H1 (cell line): ENCODE measurements around the gene PRKCI. TPM values are rescaled to one million over a fixed set of nuclear protein-coding genes. Genes with fewer than 3 reads are reported as not detected.

Source experiments
- CTCF ChIA-PET: fragments of 300-600 bp; sonication (Branson Sonifier 250); formaldehyde crosslinking; loops from one replicate; lab custom pipeline; 2021; ENCODE audit not compliant: partially characterized antibody; lab: Charles Lee
- POLR2A ChIA-PET: fragments of 300-600 bp; sonication (Branson Sonifier 250); formaldehyde crosslinking; loops from one replicate; lab custom pipeline; 2021; ENCODE audit warnings: inconsistent platforms; ENCODE audit not compliant: partially characterized antibody; lab: Charles Lee
- DNase-seq, 2 experiments: peaks; one replicate each; pipeline versions ENCODE4 v3.0.0 to v3.0.0-alpha.2; 2010 to 2022; ENCODE audit warnings: low spot score in 2 of 2, low read depth in 1 of 2, mixed read lengths in 1 of 2
- FAIRE-seq: peaks from 2 replicates; lab custom pipeline; 2011; peaks lifted over from hg19 to GRCh38; lab: Jason Lieb, UNC
- H2AFZ ChIP-seq: 2 replicates; pipeline ENCODE4 v1.8.1; 2012; ENCODE audit warnings: low read length, inconsistent platforms
- H2AK5ac ChIP-seq: 2 replicates; pipeline ENCODE4 v1.6.1; 2013; ENCODE audit warnings: low read depth, low read length
- H2BK120ac ChIP-seq: replicated peaks from 2 replicates; pipeline ENCODE3; 2013; ENCODE audit warnings: low read depth, low read length, inconsistent platforms
- H2BK12ac ChIP-seq: 2 replicates; pipeline ENCODE4 v1.6.1; 2013; ENCODE audit warnings: low read depth, low read length
- H2BK15ac ChIP-seq: 2 replicates; pipeline ENCODE4 v1.6.1; 2013; ENCODE audit warnings: low read length
- H2BK20ac ChIP-seq: 2 replicates; pipeline ENCODE4 v1.6.1; 2013; ENCODE audit warnings: low read length
- H2BK5ac ChIP-seq: 2 replicates; pipeline ENCODE4 v1.6.1; 2013; ENCODE audit warnings: low read depth, low read length
- H3K14ac ChIP-seq: 2 replicates; pipeline ENCODE4 v1.6.1; 2013; ENCODE audit warnings: inconsistent platforms; ENCODE audit not compliant: insufficient read length
- H3K18ac ChIP-seq: 2 replicates; pipeline ENCODE4 v1.6.1; 2013; ENCODE audit warnings: low read length; ENCODE audit errors: extremely low read depth
- H3K23ac ChIP-seq: 2 replicates; pipeline ENCODE4 v1.6.1; 2013; ENCODE audit warnings: inconsistent platforms; ENCODE audit not compliant: insufficient read length
- H3K23me2 ChIP-seq: 2 replicates; pipeline ENCODE4 v1.6.1; 2013; ENCODE audit warnings: low read depth, low read length
- H3K27ac ChIP-seq: 2 replicates; pipeline ENCODE4 v1.6.1; 2011; ENCODE audit warnings: low read depth, low read length, inconsistent platforms
- H3K27me3 ChIP-seq, 4 experiments: replicated peaks in 1 of 4; 1 replicate in 1 of 4; 2 replicates in 3 of 4; pipeline versions ENCODE4 v1.6.1 to v1.8.1; 2011 to 2013; ENCODE audit warnings: low read length in 3 of 4, mild to moderate bottlenecking in 3 of 4, inconsistent platforms in 2 of 4, mixed read lengths in 2 of 4, moderate library complexity in 1 of 4; ENCODE audit not compliant: control insufficient read depth in 3 of 4, insufficient read depth in 3 of 4; ENCODE audit errors: extremely low read depth in 1 of 4
- H3K36me3 ChIP-seq, 4 experiments: 2 replicates each; pipeline versions ENCODE4 v1.6.1 to v1.8.1; 2011 to 2013; ENCODE audit warnings: mild to moderate bottlenecking in 4 of 4, low read length in 3 of 4, moderate library complexity in 2 of 4, control low read depth in 1 of 4, inconsistent platforms in 1 of 4; ENCODE audit not compliant: insufficient read depth in 4 of 4, control insufficient read depth in 2 of 4
- H3K4ac ChIP-seq: replicated peaks from 2 replicates; pipeline ENCODE3; 2013; ENCODE audit warnings: low read length, low read depth, mixed read lengths, inconsistent platforms; ENCODE audit not compliant: insufficient read length
- H3K4me1 ChIP-seq, 4 experiments: replicated peaks in 1 of 4; 1 replicate in 1 of 4; 2 replicates in 3 of 4; pipeline versions ENCODE4 v1.6.1 to v1.8.1; 2011 to 2013; ENCODE audit warnings: low read length in 3 of 4, inconsistent platforms in 2 of 4, mixed read lengths in 1 of 4; ENCODE audit not compliant: insufficient read depth in 4 of 4, control insufficient read depth in 3 of 4
- H3K4me2 ChIP-seq, 2 experiments: 2 replicates each; pipeline versions ENCODE4 v1.6.1 to v1.8.1; 2011 to 2013; ENCODE audit warnings: low read depth in 2 of 2, low read length in 2 of 2, control low read depth in 1 of 2, inconsistent platforms in 1 of 2, mild to moderate bottlenecking in 1 of 2; ENCODE audit not compliant: insufficient read depth in 1 of 2
- H3K4me3 ChIP-seq, 4 experiments: fragments of 200-600, 300-600 bp in 1 of 4; sonication (generic), shearing (Covaris generic), sonication (Bioruptor Twin) in 1 of 4; 2 replicates each; pipeline versions ENCODE4 v1.5.1 to v1.8.1; 2011 to 2016; ENCODE audit warnings: low read length in 4 of 4, low read depth in 3 of 4, control low read depth in 2 of 4, inconsistent platforms in 2 of 4, mild to moderate bottlenecking in 2 of 4, mixed read lengths in 1 of 4, moderate library complexity in 1 of 4; ENCODE audit not compliant: insufficient read depth in 2 of 4; ENCODE audit errors: extremely low read depth in 1 of 4
- H3K56ac ChIP-seq: replicated peaks from 2 replicates; pipeline ENCODE3; 2013; ENCODE audit warnings: low read depth, mild to moderate bottlenecking, mixed read lengths, low read length, inconsistent platforms; ENCODE audit not compliant: insufficient read length
- H3K79me1 ChIP-seq: 2 replicates; pipeline ENCODE4 v1.6.1; 2013; ENCODE audit warnings: low read depth, low read length, control low read depth
- H3K79me2 ChIP-seq, 2 experiments: 2 replicates each; pipeline versions ENCODE4 v1.6.1 to v1.8.1; 2012 to 2013; ENCODE audit warnings: low read length in 2 of 2, mild to moderate bottlenecking in 2 of 2, inconsistent platforms in 1 of 2; ENCODE audit not compliant: insufficient read depth in 2 of 2, control insufficient read depth in 1 of 2
- H3K9ac ChIP-seq, 4 experiments: replicated peaks in 1 of 4; 1 replicate in 1 of 4; 2 replicates in 3 of 4; pipeline versions ENCODE4 v1.6.1 to v1.8.1; 2011 to 2013; ENCODE audit warnings: low read depth in 3 of 4, low read length in 3 of 4, control low read depth in 2 of 4, mild to moderate bottlenecking in 2 of 4, moderate library complexity in 2 of 4, inconsistent platforms in 1 of 4; ENCODE audit errors: extremely low read depth in 1 of 4
- H3K9me3 ChIP-seq, 2 experiments: 2 replicates each; pipeline versions ENCODE4 v1.6.1 to v1.8.1; 2012 to 2013; ENCODE audit warnings: mild to moderate bottlenecking in 2 of 2, moderate library complexity in 2 of 2, control low read depth in 1 of 2, inconsistent platforms in 1 of 2, low read depth in 1 of 2, low read length in 1 of 2, mixed read lengths in 1 of 2; ENCODE audit not compliant: insufficient read depth in 2 of 2
- H4K20me1 ChIP-seq, 2 experiments: replicated peaks in 1 of 2; 2 replicates each; pipeline versions ENCODE3 to v1.8.1; 2011 to 2013; ENCODE audit warnings: inconsistent platforms in 2 of 2, low read length in 2 of 2, mild to moderate bottlenecking in 1 of 2; ENCODE audit not compliant: insufficient read depth in 2 of 2, control insufficient read depth in 1 of 2
- H4K5ac ChIP-seq: 2 replicates; pipeline ENCODE4 v1.6.1; 2013; ENCODE audit warnings: low read length, low read depth, mixed read lengths, inconsistent platforms; ENCODE audit not compliant: insufficient read length
- H4K8ac ChIP-seq: 2 replicates; pipeline ENCODE4 v1.8.0; 2013; ENCODE audit warnings: mild to moderate bottlenecking, moderate library complexity, low read length, inconsistent platforms; ENCODE audit not compliant: insufficient read depth; ENCODE audit errors: extremely low read depth
- H4K91ac ChIP-seq: replicated peaks from 2 replicates; pipeline ENCODE3; 2013; ENCODE audit warnings: low read length, mixed read lengths, inconsistent platforms; ENCODE audit not compliant: insufficient read length
- ATF2 ChIP-seq: IDR thresholded peaks from 2 replicates; pipeline ENCODE4 v1.6.1; 2012; ENCODE audit warnings: low read length, inconsistent platforms
- ATF3 ChIP-seq: IDR thresholded peaks from 2 replicates; pipeline ENCODE4 v1.6.1; 2011; ENCODE audit warnings: low read depth, mild to moderate bottlenecking, low read length; ENCODE audit not compliant: insufficient read depth
- JUN ChIP-seq: IDR thresholded peaks from 2 replicates; pipeline ENCODE4 v1.6.1; 2011; ENCODE audit warnings: low read depth, mild to moderate bottlenecking, improper control_type of control experiment, low read length
- MAFK ChIP-seq: IDR thresholded peaks from 2 replicates; pipeline ENCODE4 v1.6.1; 2012; ENCODE audit warnings: low read depth, mild to moderate bottlenecking, improper control_type of control experiment, low read length
- NANOG ChIP-seq: IDR thresholded peaks from 2 replicates; pipeline ENCODE4 v1.6.1; 2011; ENCODE audit warnings: low read length, low read depth, mild to moderate bottlenecking, inconsistent platforms; ENCODE audit not compliant: insufficient read depth, poor library complexity, severe bottlenecking
- NRF1 ChIP-seq: IDR thresholded peaks from 2 replicates; pipeline ENCODE4 v1.6.1; 2011; ENCODE audit warnings: mild to moderate bottlenecking, low read depth, low read length, improper control_type of control experiment
- POLR2AphosphoS5 ChIP-seq: IDR thresholded peaks from 2 replicates; pipeline ENCODE4 v1.6.1; 2011; ENCODE audit warnings: low read depth, low read length
- RFX5 ChIP-seq: IDR thresholded peaks from 2 replicates; pipeline ENCODE4 v1.6.1; 2011; ENCODE audit warnings: low read depth, low read length, improper control_type of control experiment, borderline replicate concordance
- SP2 ChIP-seq: IDR thresholded peaks from 2 replicates; pipeline ENCODE4 v1.6.1; 2012; ENCODE audit warnings: mild to moderate bottlenecking, low read length, inconsistent platforms
- TAF1 ChIP-seq: IDR thresholded peaks from 2 replicates; pipeline ENCODE4 v1.6.1; 2011; ENCODE audit warnings: mild to moderate bottlenecking, low read depth, low read length
- USF2 ChIP-seq: IDR thresholded peaks from 2 replicates; pipeline ENCODE4 v1.6.1; 2011; ENCODE audit warnings: low read length, improper control_type of control experiment
- WGBS, 2 experiments: shearing (Covaris generic) in 1 of 2; methylation state at CpG; one replicate each; pipeline versions ENCODE4 v1.1.6 to v1.1.7; 2013 to 2015; ENCODE audit warnings: low lambda C conversion rate in 2 of 2, mixed read lengths in 2 of 2, inconsistent platforms in 1 of 2, low coverage in 1 of 2, missing lambda C conversion rate in 1 of 2; ENCODE audit not compliant: insufficient replicate concordance in 2 of 2, insufficient coverage in 1 of 2, insufficient read length in 1 of 2; ENCODE audit errors: extremely low coverage in 1 of 2, missing lambda C conversion rate in 1 of 2; 5-methylcytosine and 5-hydroxymethylcytosine counted together
- polyA plus RNA-seq, 7 experiments: library from polyadenylated mRNA; depleted of rRNA in 3 of 7; stranded (reverse) in 5 of 7; unstranded in 2 of 7; fragments of >200 nt in 5 of 7; fragments of 200-250 nt in 2 of 7; gene quantifications; 1 replicate in 5 of 7; 2 replicates in 1 of 7; 4 replicates in 1 of 7; pipeline versions ENCODE4 v1.2.1 to v1.2.3, GENCODE V29; 2011 to 2013; ENCODE audit warnings: missing spikeins in 2 of 7, mixed read lengths in 2 of 7
- total RNA-seq: library from RNA; stranded (reverse); fragmentation: NEBNext Ultra II Directional; extraction: Animal tissue kit (Norgen Biotek cat#: 25700); gene quantifications from 2 replicates; pipeline ENCODE4 v1.2.1, GENCODE V29; 2021

PRKCI gene
- total and polyA plus RNA-seq, 2 of the 8 experiments (the other 6 are each of a cell fraction or from before 2014, with no cell fraction given): 24.3 to 100.0 TPM

- no peaks in the 10 kb centered on the region; the same call in 1 of the 2 replicates for H3K79me1 ChIP-seq
- peaks cover 0 to 49% of the 10 kb centered on the region in 2 experiments; a peak in 2 of 4 replicates for H3K79me2 ChIP-seq
- no peak overlapping the region for H3K18ac ChIP-seq
- no peak overlapping the region for H3K14ac ChIP-seq
- WGBS, 2 experiments: 85% methylated on average over 3 of the region's 3 CpGs; no CpG with 5 or more reads in 1 of the 2 experiments
- no peak overlapping the region for H2AK5ac ChIP-seq
- no peak overlapping the region for H4K91ac ChIP-seq
- H4K5ac ChIP-seq: no peak overlapping the region
- H2AFZ ChIP-seq: no peak overlapping the region
- peaks cover 2 to 18% (median 7%) of the 10 kb centered on the region in 4 experiments; a peak in 5 of 8 replicates for H3K36me3 ChIP-seq
- no peak overlapping the region for H3K4me2 ChIP-seq
- H3K23me2 ChIP-seq: no peaks in the 10 kb centered on the region
- CTCF ChIA-PET: no interaction called here
- POLR2A ChIA-PET: interaction anchor here (1.8 kb wide), 1 partner anchor 30 kb away, joined by 4 read pairs; no protein-coding TSS in a partner anchor
- no peak overlapping the region for H3K56ac ChIP-seq
- no peak overlapping the region for H3K4ac ChIP-seq
- no peak overlapping the region for H3K23ac ChIP-seq
- H3K9me3 ChIP-seq: no peaks in the 10 kb centered on the region
- FAIRE-seq (no peak), DNase-seq (no peak)
- no peak overlapping the region for H2BK5ac ChIP-seq
- no peak overlapping the region for H2BK120ac ChIP-seq
- no peaks in the 10 kb centered on the region for H3K27me3 ChIP-seq
- H4K20me1 ChIP-seq: no peaks in the 10 kb centered on the region
- no peak overlapping the region for H4K8ac ChIP-seq
- no peak overlapping the region for H2BK12ac ChIP-seq
- no peak overlapping the region for H3K4me3 ChIP-seq
- no peak overlapping the region for H2BK20ac ChIP-seq
- H2BK15ac ChIP-seq: no peak overlapping the region
- no peak overlapping the region for H3K9ac ChIP-seq
- H3K4me1 ChIP-seq: peaks cover 0 to 8% (median 1%) of the 10 kb centered on the region in 4 experiments; a peak in 4 of 7 replicates
- H3K27ac ChIP-seq: no peak overlapping the region
- TF ChIP-seq ATF3 (no peak), RFX5 (no peak), JUN (no peak), NANOG (no peak), POLR2AphosphoS5 (no peak), SP2 (no peak), NRF1 (no peak), USF2 (no peak), MAFK (no peak), ATF2 (no peak), TAF1 (no peak)
These were observed 34.4 kb downstream of the PRKCI start for GRCh38 chr3:170256597-170256996.
